GM12878 (cell line): ENCODE measurements around the gene MYO1E. TPM values are rescaled to one million over a fixed set of nuclear protein-coding genes. Genes with fewer than 3 reads are reported as not detected.

Experiments
- ATAC-seq: fragments of 200-7000 bp; cut with Tn5 transposase; 3 replicates; pipeline ENCODE4 v1.9.1; 2020; ENCODE audit warnings: mild to moderate bottlenecking, moderate library complexity
- BruUV-seq: library from RNA; stranded (reverse); fragments of 400-500 nt; replicated peaks from 2 replicates; lab custom pipeline; 2021; lab: Mats Ljungman, UMichigan
- CTCF ChIA-PET: fragments of 300-600 bp; sonication (Branson Sonifier 250); formaldehyde crosslinking; extraction: SDS; loops from one replicate; lab custom pipeline; 2021; ENCODE audit warnings: inconsistent platforms; lab: Yijun Ruan, JAX
- POLR2A ChIA-PET: fragments of 350-600 bp; formaldehyde crosslinking; extraction: SDS; loops from one replicate; lab custom pipeline; 2021; ENCODE audit warnings: inconsistent platforms; lab: Charles Lee
- RAD21 ChIA-PET: fragments of 300-600 bp; sonication (Branson Sonifier 250); formaldehyde crosslinking; loops from one replicate; lab custom pipeline; 2023; ENCODE audit warnings: antibody characterized with exemption; ENCODE audit not compliant: unreplicated experiment; lab: Charles Lee
- SMC1A ChIA-PET: fragments of 300-600 bp; sonication (Branson Sonifier 250); formaldehyde crosslinking; loops from one replicate; lab custom pipeline; 2023; ENCODE audit not compliant: unreplicated experiment, uncharacterized antibody; lab: Charles Lee
- DNase-seq: peaks from one replicate; pipeline ENCODE4 v3.0.0-alpha.2; 2011; ENCODE audit warnings: low read depth, low spot score
- FAIRE-seq: peaks from 3 replicates; lab custom pipeline; 2011; peaks lifted over from hg19 to GRCh38; lab: Jason Lieb, UNC
- H2AFZ ChIP-seq: 2 replicates; pipeline ENCODE4 v1.6.0; 2011; ENCODE audit warnings: low read depth, low read length, control low read depth; ENCODE audit not compliant: control insufficient read depth
- H3K27ac ChIP-seq: 2 replicates; pipeline ENCODE4 v1.5.1; 2011; ENCODE audit warnings: control low read depth; ENCODE audit not compliant: control insufficient read depth, insufficient read depth
- H3K27me3 ChIP-seq, 2 experiments: replicated peaks in 1 of 2; 2 replicates each; pipeline versions ENCODE4 v1.6.0 to v1.6.1; 2011; ENCODE audit warnings: low read length in 1 of 2; ENCODE audit not compliant: control insufficient read depth in 2 of 2, insufficient read depth in 2 of 2
- H3K36me3 ChIP-seq, 2 experiments: 2 replicates each; pipeline ENCODE4 v1.5.1; 2011; ENCODE audit warnings: low read length in 1 of 2; ENCODE audit not compliant: control insufficient read depth in 2 of 2, insufficient read depth in 2 of 2
- H3K4me1 ChIP-seq: 2 replicates; pipeline ENCODE4 v1.6.1; 2011; ENCODE audit warnings: mild to moderate bottlenecking, low read length, moderate library complexity, mixed read lengths; ENCODE audit not compliant: control insufficient read depth, insufficient read depth
- H3K4me2 ChIP-seq: 2 replicates; pipeline ENCODE4 v1.6.0; 2011; ENCODE audit warnings: control low read depth; ENCODE audit not compliant: control insufficient read depth, insufficient read depth
- H3K4me3 ChIP-seq: fragments of 200-600 bp; sonication (generic); 2 replicates; pipeline ENCODE4 v1.5.1; 2016
- H3K79me2 ChIP-seq: 2 replicates; pipeline ENCODE4 v1.6.0; 2011; ENCODE audit warnings: low read length; ENCODE audit not compliant: control insufficient read depth, insufficient read depth
- H3K9ac ChIP-seq: 2 replicates; pipeline ENCODE4 v1.8.0; 2011; ENCODE audit warnings: low read length, control low read depth, mixed read lengths; ENCODE audit not compliant: control insufficient read depth, insufficient read depth
- H3K9me3 ChIP-seq: replicated peaks from 3 replicates; pipeline ENCODE4 v1.5.1; 2011; ENCODE audit warnings: mild to moderate bottlenecking, low read length; ENCODE audit not compliant: control insufficient read depth, insufficient read depth
- H4K20me1 ChIP-seq: 2 replicates; pipeline ENCODE4 v1.6.0; 2011; ENCODE audit not compliant: control insufficient read depth, insufficient read depth
- BACH1 ChIP-seq: fragments of 450-650 bp; IDR thresholded peaks from 2 replicates; pipeline ENCODE4 v1.6.1; 2017; ENCODE audit warnings: mild to moderate bottlenecking, borderline replicate concordance
- BCL11A ChIP-seq: IDR thresholded peaks from 2 replicates; pipeline ENCODE4 v1.6.1; 2011; ENCODE audit warnings: low read depth, low read length
- CEBPB ChIP-seq, 2 experiments: fragments of 150-350 bp in 1 of 2; IDR thresholded peaks; 2 replicates each; pipeline ENCODE4 v1.6.1; 2012 to 2014; ENCODE audit warnings: low read depth in 2 of 2, low read length in 2 of 2, borderline replicate concordance in 1 of 2, inconsistent platforms in 1 of 2
- ESRRA ChIP-seq: IDR thresholded peaks from 2 replicates; pipeline ENCODE4 v1.6.1; 2012; ENCODE audit warnings: mild to moderate bottlenecking, low read length, improper control_type of control experiment
- HDGF ChIP-seq: fragments of 450-650 bp; IDR thresholded peaks from 2 replicates; pipeline ENCODE4 v1.6.1; 2016; ENCODE audit warnings: antibody characterized with exemption
- IRF4 ChIP-seq: IDR thresholded peaks from 2 replicates; pipeline ENCODE4 v1.6.1; 2011; ENCODE audit warnings: low read depth, low read length
- POLR2AphosphoS2 ChIP-seq: IDR thresholded peaks from 2 replicates; pipeline ENCODE4 v1.6.1; 2011; ENCODE audit warnings: low read depth, mild to moderate bottlenecking, low read length, improper control_type of control experiment, moderate library complexity
- POU2F2 ChIP-seq: IDR thresholded peaks from 3 replicates; pipeline ENCODE4 v1.6.1; 2011; ENCODE audit warnings: low read depth, mild to moderate bottlenecking, low read length, borderline replicate concordance
- SMAD1 ChIP-seq: fragments of 450-650 bp; IDR thresholded peaks from 2 replicates; pipeline ENCODE4 v1.6.1; 2018; ENCODE audit warnings: mild to moderate bottlenecking, low read depth; ENCODE audit not compliant: partially characterized antibody
- WGBS: methylation state at CpG from one replicate; pipeline ENCODE4 v1.1.6; 2016; ENCODE audit warnings: low lambda C conversion rate; ENCODE audit not compliant: insufficient replicate concordance, insufficient coverage; ENCODE audit errors: missing lambda C conversion rate; 5-methylcytosine and 5-hydroxymethylcytosine counted together
- in situ Hi-C: fragments of 300-500 bp; cut with MboI; formaldehyde crosslinking; loops from 9 replicates; pipeline ENCODE4 v1.14.3; 2018; ENCODE audit warnings: mixed read lengths
- intact Hi-C: fragments of 100-400 bp; cut with micrococcal nuclease; formaldehyde crosslinking; loops from one replicate; pipeline ENCODE4 v1.14.2; 2022; ENCODE audit not compliant: unreplicated experiment
- polyA plus RNA-seq, 11 experiments: library from polyadenylated mRNA; depleted of rRNA in 4 of 11; unstranded in 6 of 11; stranded (reverse) in 5 of 11; fragments of >200 nt; fragmentation: Nextera tagmentation in 4 of 11; fragmentation: Illumina TruSeq in 1 of 11; extraction: Ambion mirVana in 4 of 11; extraction: Trizol in 1 of 11; gene quantifications; 1 replicate in 1 of 11; 2 replicates in 10 of 11; pipeline versions ENCODE4 v1.2.1 to v1.2.3, GENCODE V29; 2011 to 2016; ENCODE audit warnings: inconsistent platforms in 2 of 11, missing spikeins in 2 of 11, low read depth in 1 of 11
- total RNA-seq, 4 experiments: library from RNA; depleted of rRNA in 3 of 4; stranded (reverse); fragments of >200 nt in 3 of 4; fragmentation: Illumina TruSeq in 1 of 4; extraction: Trizol in 1 of 4; gene quantifications; 2 replicates each; pipeline versions ENCODE4 v1.2.1 to v1.2.3, GENCODE V29; 2013 to 2021
- TF ChIP-seq, protein P1 (sequence below): fragments of 450-650 bp; IDR thresholded peaks from 2 replicates; pipeline ENCODE4 v1.6.1; 2017; ENCODE audit warnings: antibody characterized with exemption, mild to moderate bottlenecking, moderate library complexity
- TF ChIP-seq, protein P2 (sequence below): IDR thresholded peaks from 2 replicates; pipeline ENCODE4 v1.6.1; 2012; ENCODE audit warnings: mild to moderate bottlenecking, low read depth, low read length
- TF ChIP-seq, protein P3 (sequence below): fragments of 450-650 bp; formaldehyde crosslinking; IDR thresholded peaks from 2 replicates; pipeline ENCODE4 v1.4.0; 2022; ENCODE audit warnings: mild to moderate bottlenecking, moderate library complexity

The MYO1E gene
- total and polyA plus RNA-seq, 10 of the 15 experiments (the other 5 are each of a cell fraction or from before 2014, with no cell fraction given): 10.3 to 266 (median 64.9) TPM

DNA sequence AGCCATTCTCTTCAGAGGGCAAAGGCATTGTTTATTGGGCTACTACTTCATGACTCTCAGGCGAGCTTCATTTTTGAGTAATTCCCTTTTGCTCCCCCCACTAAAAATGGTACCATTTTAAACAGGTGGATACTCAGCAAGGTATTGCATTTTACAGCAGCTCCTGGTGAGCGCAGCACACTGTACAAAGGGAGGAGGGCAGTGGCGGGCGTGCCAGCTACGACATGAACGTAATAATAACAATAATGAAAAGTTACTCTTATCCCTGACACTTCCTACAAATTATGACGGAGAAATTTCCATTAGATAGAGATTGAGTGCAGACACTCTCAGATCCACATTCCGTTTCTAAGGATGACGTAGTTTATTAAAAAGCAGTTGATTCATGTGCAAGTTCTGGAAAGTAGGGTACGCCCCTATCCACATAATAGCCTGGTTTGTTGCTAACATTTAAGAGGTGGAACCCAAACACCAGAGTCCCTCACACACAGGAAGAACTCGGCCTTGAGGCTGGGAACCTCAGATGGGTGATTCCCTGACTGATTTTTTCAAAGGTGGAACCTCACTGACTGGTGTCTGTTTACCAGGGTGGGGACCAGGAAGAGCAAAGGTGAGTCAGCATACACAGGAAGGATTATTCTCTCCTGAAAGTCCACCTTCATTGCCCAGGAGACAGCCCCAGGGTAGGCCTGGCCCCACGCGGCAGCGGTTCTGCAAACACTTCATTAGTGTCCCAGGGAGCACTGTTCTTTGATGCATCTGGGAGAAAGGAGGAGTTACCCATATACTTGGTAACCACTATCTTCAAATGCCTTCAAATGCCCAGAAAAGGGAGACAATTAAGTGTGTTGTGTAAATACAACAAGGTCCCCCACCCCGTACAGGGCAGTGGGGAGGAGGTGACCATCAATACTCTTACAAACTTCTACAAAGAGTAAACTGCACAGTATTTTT lies 96.2 kb downstream of the MYO1E start:
- DNase-seq (no peak), ATAC-seq (no peak), FAIRE-seq (no peak)
- Histone ChIP-seq H3K4me2 (no peak overlapping the region), H3K9ac (no peak overlapping the region), H3K4me3 (no peak overlapping the region), H3K27ac (no peak overlapping the region), H3K79me2 (peaks cover 67% of the 10 kb centered on the region), H2AFZ (no peak overlapping the region), H3K9me3 (no peaks in the 10 kb centered on the region), H3K4me1 (peaks cover 17% of the 10 kb centered on the region), H3K27me3 (no peaks in the 10 kb centered on the region), H4K20me1 (0 out of 2 replicates have a peak, but pooled peaks cover 2% of the 10 kb centered on the region), H3K36me3 (0 out of 4 replicates have a peak, but pooled peaks cover 1 to 3% of the 10 kb centered on the region in 2 experiments)
- RAD21 ChIA-PET: no interaction called here
- TF ChIP-seq, protein P1, sequence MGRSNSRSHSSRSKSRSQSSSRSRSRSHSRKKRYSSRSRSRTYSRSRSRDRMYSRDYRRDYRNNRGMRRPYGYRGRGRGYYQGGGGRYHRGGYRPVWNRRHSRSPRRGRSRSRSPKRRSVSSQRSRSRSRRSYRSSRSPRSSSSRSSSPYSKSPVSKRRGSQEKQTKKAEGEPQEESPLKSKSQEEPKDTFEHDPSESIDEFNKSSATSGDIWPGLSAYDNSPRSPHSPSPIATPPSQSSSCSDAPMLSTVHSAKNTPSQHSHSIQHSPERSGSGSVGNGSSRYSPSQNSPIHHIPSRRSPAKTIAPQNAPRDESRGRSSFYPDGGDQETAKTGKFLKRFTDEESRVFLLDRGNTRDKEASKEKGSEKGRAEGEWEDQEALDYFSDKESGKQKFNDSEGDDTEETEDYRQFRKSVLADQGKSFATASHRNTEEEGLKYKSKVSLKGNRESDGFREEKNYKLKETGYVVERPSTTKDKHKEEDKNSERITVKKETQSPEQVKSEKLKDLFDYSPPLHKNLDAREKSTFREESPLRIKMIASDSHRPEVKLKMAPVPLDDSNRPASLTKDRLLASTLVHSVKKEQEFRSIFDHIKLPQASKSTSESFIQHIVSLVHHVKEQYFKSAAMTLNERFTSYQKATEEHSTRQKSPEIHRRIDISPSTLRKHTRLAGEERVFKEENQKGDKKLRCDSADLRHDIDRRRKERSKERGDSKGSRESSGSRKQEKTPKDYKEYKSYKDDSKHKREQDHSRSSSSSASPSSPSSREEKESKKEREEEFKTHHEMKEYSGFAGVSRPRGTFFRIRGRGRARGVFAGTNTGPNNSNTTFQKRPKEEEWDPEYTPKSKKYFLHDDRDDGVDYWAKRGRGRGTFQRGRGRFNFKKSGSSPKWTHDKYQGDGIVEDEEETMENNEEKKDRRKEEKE: no peak
- TF ChIP-seq HDGF (no peak), SMAD1 (no peak), POU2F2 (no peak), POLR2AphosphoS2 (no peak), CEBPB (IDR thresholded peaks at IDR 0.05; ENCODE audit: borderline replicate concordance in 1 of 2, low read depth in 2 of 2, low read length in 2 of 2) (no peak), ESRRA (no peak), BCL11A (no peak), BACH1 (no peak), IRF4 (no peak)
- TF ChIP-seq, protein P2, sequence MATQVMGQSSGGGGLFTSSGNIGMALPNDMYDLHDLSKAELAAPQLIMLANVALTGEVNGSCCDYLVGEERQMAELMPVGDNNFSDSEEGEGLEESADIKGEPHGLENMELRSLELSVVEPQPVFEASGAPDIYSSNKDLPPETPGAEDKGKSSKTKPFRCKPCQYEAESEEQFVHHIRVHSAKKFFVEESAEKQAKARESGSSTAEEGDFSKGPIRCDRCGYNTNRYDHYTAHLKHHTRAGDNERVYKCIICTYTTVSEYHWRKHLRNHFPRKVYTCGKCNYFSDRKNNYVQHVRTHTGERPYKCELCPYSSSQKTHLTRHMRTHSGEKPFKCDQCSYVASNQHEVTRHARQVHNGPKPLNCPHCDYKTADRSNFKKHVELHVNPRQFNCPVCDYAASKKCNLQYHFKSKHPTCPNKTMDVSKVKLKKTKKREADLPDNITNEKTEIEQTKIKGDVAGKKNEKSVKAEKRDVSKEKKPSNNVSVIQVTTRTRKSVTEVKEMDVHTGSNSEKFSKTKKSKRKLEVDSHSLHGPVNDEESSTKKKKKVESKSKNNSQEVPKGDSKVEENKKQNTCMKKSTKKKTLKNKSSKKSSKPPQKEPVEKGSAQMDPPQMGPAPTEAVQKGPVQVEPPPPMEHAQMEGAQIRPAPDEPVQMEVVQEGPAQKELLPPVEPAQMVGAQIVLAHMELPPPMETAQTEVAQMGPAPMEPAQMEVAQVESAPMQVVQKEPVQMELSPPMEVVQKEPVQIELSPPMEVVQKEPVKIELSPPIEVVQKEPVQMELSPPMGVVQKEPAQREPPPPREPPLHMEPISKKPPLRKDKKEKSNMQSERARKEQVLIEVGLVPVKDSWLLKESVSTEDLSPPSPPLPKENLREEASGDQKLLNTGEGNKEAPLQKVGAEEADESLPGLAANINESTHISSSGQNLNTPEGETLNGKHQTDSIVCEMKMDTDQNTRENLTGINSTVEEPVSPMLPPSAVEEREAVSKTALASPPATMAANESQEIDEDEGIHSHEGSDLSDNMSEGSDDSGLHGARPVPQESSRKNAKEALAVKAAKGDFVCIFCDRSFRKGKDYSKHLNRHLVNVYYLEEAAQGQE: no peak
- TF ChIP-seq, protein P3, sequence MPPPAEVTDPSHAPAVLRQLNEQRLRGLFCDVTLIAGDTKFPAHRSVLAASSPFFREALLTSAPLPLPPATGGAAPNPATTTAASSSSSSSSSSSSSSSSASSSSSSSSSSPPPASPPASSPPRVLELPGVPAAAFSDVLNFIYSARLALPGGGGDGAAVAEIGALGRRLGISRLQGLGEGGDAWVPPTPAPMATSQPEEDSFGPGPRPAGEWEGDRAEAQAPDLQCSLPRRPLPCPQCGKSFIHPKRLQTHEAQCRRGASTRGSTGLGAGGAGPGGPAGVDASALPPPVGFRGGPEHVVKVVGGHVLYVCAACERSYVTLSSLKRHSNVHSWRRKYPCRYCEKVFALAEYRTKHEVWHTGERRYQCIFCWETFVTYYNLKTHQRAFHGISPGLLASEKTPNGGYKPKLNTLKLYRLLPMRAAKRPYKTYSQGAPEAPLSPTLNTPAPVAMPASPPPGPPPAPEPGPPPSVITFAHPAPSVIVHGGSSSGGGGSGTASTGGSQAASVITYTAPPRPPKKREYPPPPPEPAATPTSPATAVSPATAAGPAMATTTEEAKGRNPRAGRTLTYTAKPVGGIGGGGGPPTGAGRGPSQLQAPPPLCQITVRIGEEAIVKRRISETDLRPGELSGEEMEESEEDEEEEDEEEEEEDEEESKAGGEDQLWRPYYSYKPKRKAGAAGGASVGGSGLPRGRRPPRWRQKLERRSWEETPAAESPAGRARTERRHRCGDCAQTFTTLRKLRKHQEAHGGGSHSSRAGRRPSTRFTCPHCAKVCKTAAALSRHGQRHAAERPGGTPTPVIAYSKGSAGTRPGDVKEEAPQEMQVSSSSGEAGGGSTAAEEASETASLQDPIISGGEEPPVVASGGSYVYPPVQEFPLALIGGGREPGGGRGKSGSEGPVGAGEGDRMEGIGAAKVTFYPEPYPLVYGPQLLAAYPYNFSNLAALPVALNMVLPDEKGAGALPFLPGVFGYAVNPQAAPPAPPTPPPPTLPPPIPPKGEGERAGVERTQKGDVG: no peak
- WGBS: 91% methylated on average over 15 of the region's 15 CpGs
- CTCF ChIA-PET: no interaction called here
- BruUV-seq: no TSS peak
- POLR2A ChIA-PET: interaction anchor here (0.6 kb wide), 2 partner anchors 43 to 96 kb away, joined by 4 to 5 read pairs; partner anchors contain the start of gene MYO1E
- SMC1A ChIA-PET: interaction anchor here (1.0 kb wide), 1 partner anchor 19 kb away, joined by 3 read pairs; no protein-coding TSS in a partner anchor
- in situ Hi-C loops (no loop called here), intact Hi-C loops (no loop called here)
